K562 (cell line): ENCODE measurements around the gene OOEP. TPM values are rescaled to one million over a fixed set of nuclear protein-coding genes. Genes with fewer than 3 reads are reported as not detected.

Experiments used
- CTCFL ChIP-seq: IDR thresholded peaks from 2 replicates; pipeline ENCODE4 v1.6.1; 2011; ENCODE audit warnings: borderline replicate concordance, low read depth, mild to moderate bottlenecking, moderate library complexity, low read length; ENCODE audit not compliant: insufficient read depth, poor library complexity, severe bottlenecking
- GTF2F1 ChIP-seq: IDR thresholded peaks from 2 replicates; pipeline ENCODE4 v1.6.1; 2011; ENCODE audit warnings: low read depth, low read length, improper control_type of control experiment
- PHB ChIP-seq: fragments of 250-450 bp; sonication (Bioruptor Pico); IDR thresholded peaks from 2 replicates; pipeline ENCODE4 v1.5.0; 2021
- STAT6 ChIP-seq: sonication (generic); formaldehyde crosslinking; IDR thresholded peaks from 2 replicates; pipeline ENCODE4 v1.8.1; 2023; ENCODE audit warnings: mild to moderate bottlenecking, missing genetic modification reagents
- ZNF384 ChIP-seq: IDR thresholded peaks from 2 replicates; pipeline ENCODE4 v1.6.1; 2012; ENCODE audit warnings: low read depth, low read length, improper control_type of control experiment
- polyA plus RNA-seq, 8 experiments: library from polyadenylated mRNA; depleted of rRNA in 4 of 8; stranded (reverse) in 5 of 8; unstranded in 3 of 8; fragments of >200 nt; fragmentation: Nextera tagmentation in 2 of 8; fragmentation: Illumina TruSeq in 1 of 8; extraction: Ambion mirVana in 2 of 8; extraction: Trizol in 1 of 8; gene quantifications; 2 replicates each; pipeline versions ENCODE4 v1.2.1 to v1.2.3, GENCODE V29; 2011 to 2014; ENCODE audit warnings: inconsistent platforms in 1 of 8, missing spikeins in 1 of 8
- total RNA-seq, 7 experiments: library from RNA; depleted of rRNA in 6 of 7; stranded (reverse); fragments of >200 nt in 6 of 7; fragmentation: Illumina TruSeq in 2 of 7; extraction: Trizol in 2 of 7; gene quantifications; 2 replicates each; pipeline versions ENCODE4 v1.2.1 to v1.2.3, GENCODE V29; 2011 to 2021; ENCODE audit warnings: low replicate concordance in 1 of 7
- TF ChIP-seq, protein P1 (sequence below): fragments of 450-650 bp; IDR thresholded peaks from 2 replicates; pipeline ENCODE4 v1.6.1; 2018; ENCODE audit not compliant: partially characterized antibody
- TF ChIP-seq, protein P2 (sequence below): fragments of 250-450 bp; sonication (Bioruptor Pico); IDR thresholded peaks from 2 replicates; pipeline ENCODE4 v1.5.0; 2022; ENCODE audit warnings: mild to moderate bottlenecking

Gene OOEP
- total and polyA plus RNA-seq, 9 of the 15 experiments (the other 6 are each of a cell fraction or from before 2014, with no cell fraction given) = not detected

GRCh38 chr6:73367761-73368355 is 1.8 kb downstream of the OOEP start (continued):
- TF ChIP-seq, protein P1, sequence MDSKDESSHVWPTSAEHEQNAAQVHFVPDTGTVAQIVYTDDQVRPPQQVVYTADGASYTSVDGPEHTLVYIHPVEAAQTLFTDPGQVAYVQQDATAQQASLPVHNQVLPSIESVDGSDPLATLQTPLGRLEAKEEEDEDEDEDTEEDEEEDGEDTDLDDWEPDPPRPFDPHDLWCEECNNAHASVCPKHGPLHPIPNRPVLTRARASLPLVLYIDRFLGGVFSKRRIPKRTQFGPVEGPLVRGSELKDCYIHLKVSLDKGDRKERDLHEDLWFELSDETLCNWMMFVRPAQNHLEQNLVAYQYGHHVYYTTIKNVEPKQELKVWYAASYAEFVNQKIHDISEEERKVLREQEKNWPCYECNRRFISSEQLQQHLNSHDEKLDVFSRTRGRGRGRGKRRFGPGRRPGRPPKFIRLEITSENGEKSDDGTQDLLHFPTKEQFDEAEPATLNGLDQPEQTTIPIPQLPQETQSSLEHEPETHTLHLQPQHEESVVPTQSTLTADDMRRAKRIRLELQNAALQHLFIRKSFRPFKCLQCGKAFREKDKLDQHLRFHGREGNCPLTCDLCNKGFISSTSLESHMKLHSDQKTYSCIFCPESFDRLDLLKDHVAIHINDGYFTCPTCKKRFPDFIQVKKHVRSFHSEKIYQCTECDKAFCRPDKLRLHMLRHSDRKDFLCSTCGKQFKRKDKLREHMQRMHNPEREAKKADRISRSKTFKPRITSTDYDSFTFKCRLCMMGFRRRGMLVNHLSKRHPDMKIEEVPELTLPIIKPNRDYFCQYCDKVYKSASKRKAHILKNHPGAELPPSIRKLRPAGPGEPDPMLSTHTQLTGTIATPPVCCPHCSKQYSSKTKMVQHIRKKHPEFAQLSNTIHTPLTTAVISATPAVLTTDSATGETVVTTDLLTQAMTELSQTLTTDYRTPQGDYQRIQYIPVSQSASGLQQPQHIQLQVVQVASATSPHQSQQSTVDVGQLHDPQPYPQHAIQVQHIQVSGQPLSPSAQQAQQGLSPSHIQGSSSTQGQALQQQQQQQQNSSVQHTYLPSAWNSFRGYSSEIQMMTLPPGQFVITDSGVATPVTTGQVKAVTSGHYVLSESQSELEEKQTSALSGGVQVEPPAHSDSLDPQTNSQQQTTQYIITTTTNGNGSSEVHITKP = no peak
- TF ChIP-seq STAT6 (CRISPR knock-in tag) (no peak), CTCFL (no peak), PHB (CRISPR knock-in tag) (no peak), ZNF384 (no peak), GTF2F1 (no peak)
- TF ChIP-seq, protein P2, sequence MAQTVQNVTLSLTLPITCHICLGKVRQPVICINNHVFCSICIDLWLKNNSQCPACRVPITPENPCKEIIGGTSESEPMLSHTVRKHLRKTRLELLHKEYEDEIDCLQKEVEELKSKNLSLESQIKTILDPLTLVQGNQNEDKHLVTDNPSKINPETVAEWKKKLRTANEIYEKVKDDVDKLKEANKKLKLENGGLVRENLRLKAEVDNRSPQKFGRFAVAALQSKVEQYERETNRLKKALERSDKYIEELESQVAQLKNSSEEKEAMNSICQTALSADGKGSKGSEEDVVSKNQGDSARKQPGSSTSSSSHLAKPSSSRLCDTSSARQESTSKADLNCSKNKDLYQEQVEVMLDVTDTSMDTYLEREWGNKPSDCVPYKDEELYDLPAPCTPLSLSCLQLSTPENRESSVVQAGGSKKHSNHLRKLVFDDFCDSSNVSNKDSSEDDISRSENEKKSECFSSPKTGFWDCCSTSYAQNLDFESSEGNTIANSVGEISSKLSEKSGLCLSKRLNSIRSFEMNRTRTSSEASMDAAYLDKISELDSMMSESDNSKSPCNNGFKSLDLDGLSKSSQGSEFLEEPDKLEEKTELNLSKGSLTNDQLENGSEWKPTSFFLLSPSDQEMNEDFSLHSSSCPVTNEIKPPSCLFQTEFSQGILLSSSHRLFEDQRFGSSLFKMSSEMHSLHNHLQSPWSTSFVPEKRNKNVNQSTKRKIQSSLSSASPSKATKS (CRISPR knock-in tag) = no peak
